Activated naive CD4-positive, alpha-beta T cell treated with anti-CD3 and anti-CD28 coated beads, Interleukin-2, amount 50 U/mL, for 72 hours (primary cell): ENCODE results near the gene ZNF451. TPM values are rescaled to one million over a fixed set of nuclear protein-coding genes. Genes with fewer than 3 reads are reported as not detected.
A peak's percentile ranks its signal among the peaks of the same experiment; 100 is the strongest.
"Not testable (repeated sequence)": the region's sequence is repeated elsewhere in the genome, so short reads cannot be mapped to it uniquely, and the experiment has no call there.

Source experiments
- ATAC-seq, 2 donors: fragments of 150-1000 bp; cut with Tn5 transposase; 2 replicates each; pipeline ENCODE4 v1.10.0; 2021; ENCODE audit warnings: mild to moderate bottlenecking in 2 of 2, moderate library complexity in 2 of 2
- DNase-seq, 2 donors: peaks; one replicate each; pipeline ENCODE4 v3.0.0; 2021 to 2022; ENCODE audit warnings: low spot score in 2 of 2
- H3K27ac Mint-ChIP-seq, 2 donors: one replicate each; pipeline ENCODE4 v1.8.0; 2022; ENCODE audit warnings: mild to moderate bottlenecking in 2 of 2, mixed read lengths in 2 of 2
- H3K36me3 Mint-ChIP-seq, 2 donors: one replicate each; pipeline ENCODE4 v1.8.0; 2022; ENCODE audit warnings: mixed read lengths in 2 of 2
- H3K9me3 Mint-ChIP-seq, 2 donors: one replicate each; pipeline ENCODE4 v1.8.0; 2022; ENCODE audit warnings: mixed read lengths in 2 of 2
- total RNA-seq, 2 donors: library from RNA; stranded (reverse); gene quantifications; one replicate each; pipeline ENCODE4 v1.2.3, GENCODE V29; 2022

The ZNF451 gene
- total RNA-seq, 2 donors from 2014 or later: 50.8 to 64.7 TPM

- H3K36me3 Mint-ChIP-seq: peaks cover 4 to 12% of the 10 kb centered on the region in 2 donors
- H3K27ac Mint-ChIP-seq: no peak overlapping the region
- DNase-seq: no peak
- no peak for ATAC-seq
- peaks cover 0 to 5% of the 10 kb centered on the region in 2 donors for H3K9me3 Mint-ChIP-seq
Observed at GRCh38 chr6:57078531-57079207, 11.3 kb upstream of the ZNF451 start.

- Mint-ChIP-seq H3K27ac (no peak overlapping the region), H3K36me3 (peaks cover 3% of the 10 kb centered on the region in 2 donors), H3K9me3 (no peaks in the 10 kb centered on the region)
- ATAC-seq (no peak), DNase-seq (no peak)
Observed at GRCh38 chr6:57085471-57085870, 4.5 kb upstream of the ZNF451 start.

GRCh38 chr6:57086843-57087242 is 3.1 kb upstream of the ZNF451 start:
- Mint-ChIP-seq H3K36me3 (peaks cover 8% of the 10 kb centered on the region in 2 donors), H3K9me3 (no peaks in the 10 kb centered on the region), H3K27ac (no peak overlapping the region)
- no peak for ATAC-seq
- no peak for DNase-seq

- ATAC-seq (no peak), DNase-seq (no peak)
- H3K36me3 Mint-ChIP-seq: peaks cover 13 to 18% of the 10 kb centered on the region in 2 donors
- H3K27ac Mint-ChIP-seq: no peak overlapping the region
- H3K9me3 Mint-ChIP-seq: no peaks in the 10 kb centered on the region
Observed at GRCh38 chr6:57087916-57088315, 2.1 kb upstream of the ZNF451 start.

- Mint-ChIP-seq H3K36me3 (peaks cover 19 to 27% of the 10 kb centered on the region in 2 donors), H3K9me3 (no peaks in the 10 kb centered on the region), H3K27ac (peak overlapping the region; percentile 23 to 97)
- DNase-seq: no peak
- no peak for ATAC-seq
Observed at GRCh38 chr6:57089265-57089664, 723 bp upstream of the ZNF451 start.

GRCh38 chr6:57090458-57091067 is 575 bp downstream of the ZNF451 start:
- ATAC-seq: peak in 1 of 2 donors; percentile 4
- not testable (repeated sequence) for H3K9me3 Mint-ChIP-seq, DNase-seq
- peak overlapping the region in 1 of 2 donors; percentile 97 for H3K27ac Mint-ChIP-seq
- peaks cover 19 to 27% of the 10 kb centered on the region in 2 donors for H3K36me3 Mint-ChIP-seq

- Mint-ChIP-seq H3K27ac (peak overlapping the region in 1 of 2 donors; percentile 33), H3K36me3 (peaks cover 19 to 27% of the 10 kb centered on the region in 2 donors)
- ATAC-seq, DNase-seq, H3K9me3 Mint-ChIP-seq: not testable (repeated sequence)
Observed at GRCh38 chr6:57091375-57091774, 1.4 kb downstream of the ZNF451 start.

GRCh38 chr6:57094689-57095088 is 4.7 kb downstream of the ZNF451 start:
- no peak for ATAC-seq
- DNase-seq: no peak
- H3K36me3 Mint-ChIP-seq: peaks cover 26 to 53% of the 10 kb centered on the region in 2 donors
- no peak overlapping the region for H3K27ac Mint-ChIP-seq
- no peaks in the 10 kb centered on the region for H3K9me3 Mint-ChIP-seq

- Mint-ChIP-seq H3K27ac (no peak overlapping the region), H3K36me3 (peaks cover 35 to 67% of the 10 kb centered on the region in 2 donors), H3K9me3 (no peaks in the 10 kb centered on the region)
- DNase-seq (no peak), ATAC-seq (no peak)
Observed at GRCh38 chr6:57097596-57097995, 7.6 kb downstream of the ZNF451 start.

GRCh38 chr6:57102976-57103375 is 13.0 kb downstream of the ZNF451 start:
- H3K27ac Mint-ChIP-seq: no peak overlapping the region
- H3K36me3 Mint-ChIP-seq: peaks cover 35 to 60% of the 10 kb centered on the region in 2 donors
- H3K9me3 Mint-ChIP-seq: no peaks in the 10 kb centered on the region
- DNase-seq (no peak), ATAC-seq (no peak)

- DNase-seq (no peak), ATAC-seq (no peak)
- H3K9me3 Mint-ChIP-seq: no peaks in the 10 kb centered on the region
- H3K27ac Mint-ChIP-seq: no peak overlapping the region
- peaks cover 35 to 47% of the 10 kb centered on the region in 2 donors for H3K36me3 Mint-ChIP-seq
Observed at GRCh38 chr6:57104336-57104735, 14.3 kb downstream of the ZNF451 start.

- no peaks in the 10 kb centered on the region for H3K9me3 Mint-ChIP-seq
- H3K36me3 Mint-ChIP-seq: peaks cover 20 to 21% of the 10 kb centered on the region in 2 donors
- ATAC-seq (no peak), DNase-seq (no peak)
- H3K27ac Mint-ChIP-seq: no peak overlapping the region
Observed at GRCh38 chr6:57106990-57107389, 17.0 kb downstream of the ZNF451 start.

GRCh38 chr6:57108691-57109090 is 18.7 kb downstream of the ZNF451 start:
- no peaks in the 10 kb centered on the region for H3K9me3 Mint-ChIP-seq
- H3K27ac Mint-ChIP-seq: no peak overlapping the region
- peaks cover 3 to 7% of the 10 kb centered on the region in 2 donors for H3K36me3 Mint-ChIP-seq
- DNase-seq: no peak
- no peak for ATAC-seq

GRCh38 chr6:57109880-57110279 is 19.9 kb downstream of the ZNF451 start:
- peaks cover 0 to 5% of the 10 kb centered on the region in 2 donors for H3K36me3 Mint-ChIP-seq
- DNase-seq (no peak), ATAC-seq (no peak)
- no peaks in the 10 kb centered on the region for H3K9me3 Mint-ChIP-seq
- H3K27ac Mint-ChIP-seq: no peak overlapping the region

- DNase-seq (no peak), ATAC-seq (no peak)
- H3K9me3 Mint-ChIP-seq: no peaks in the 10 kb centered on the region
- H3K36me3 Mint-ChIP-seq: peaks cover 0 to 5% of the 10 kb centered on the region in 2 donors
- H3K27ac Mint-ChIP-seq: no peak overlapping the region
Observed at GRCh38 chr6:57113105-57113504, 23.1 kb downstream of the ZNF451 start.

GRCh38 chr6:57116776-57117175 is 26.8 kb downstream of the ZNF451 start:
- DNase-seq (no peak), ATAC-seq (no peak)
- peaks cover 12 to 18% of the 10 kb centered on the region in 2 donors for H3K36me3 Mint-ChIP-seq
- peaks cover 0 to 1% of the 10 kb centered on the region in 2 donors for H3K9me3 Mint-ChIP-seq
- no peak overlapping the region for H3K27ac Mint-ChIP-seq

- DNase-seq: no peak
Observed at GRCh38 chr6:57117796-57118195, 27.8 kb downstream of the ZNF451 start.

GRCh38 chr6:57123111-57123510 is 33.1 kb downstream of the ZNF451 start:
- H3K27ac Mint-ChIP-seq: no peak overlapping the region
- no peak for ATAC-seq
- DNase-seq: no peak
- peaks cover 0 to 6% of the 10 kb centered on the region in 2 donors for H3K9me3 Mint-ChIP-seq
- H3K36me3 Mint-ChIP-seq: peaks cover 16 to 40% of the 10 kb centered on the region in 2 donors

More at GRCh38 chr6:57117796-57118195, 27.8 kb downstream of the ZNF451 start:
- Mint-ChIP-seq H3K36me3 (peaks cover 16 to 28% of the 10 kb centered on the region in 2 donors), H3K9me3 (peaks cover 0 to 6% of the 10 kb centered on the region in 2 donors), H3K27ac (no peak overlapping the region)
- ATAC-seq: no peak
